Measurements from ENCODE around the gene NUP37.

DNA sequence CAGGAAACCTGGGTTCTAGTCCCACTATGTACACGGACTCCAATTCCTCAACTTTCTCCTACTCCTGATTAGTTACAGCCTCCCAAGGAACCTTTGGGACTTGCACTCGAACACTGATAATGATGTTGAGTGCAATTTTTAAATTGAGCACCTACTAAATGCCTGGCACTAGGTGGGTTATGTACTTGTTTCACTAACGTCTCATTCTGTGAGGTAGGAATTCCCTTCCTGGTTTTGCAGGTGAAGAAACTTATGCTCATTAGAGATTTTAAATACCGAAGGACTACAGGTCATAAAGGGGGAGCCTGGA, 605 bp upstream of the NUP37 start:
- TF ChIP-seq, protein P1, sequence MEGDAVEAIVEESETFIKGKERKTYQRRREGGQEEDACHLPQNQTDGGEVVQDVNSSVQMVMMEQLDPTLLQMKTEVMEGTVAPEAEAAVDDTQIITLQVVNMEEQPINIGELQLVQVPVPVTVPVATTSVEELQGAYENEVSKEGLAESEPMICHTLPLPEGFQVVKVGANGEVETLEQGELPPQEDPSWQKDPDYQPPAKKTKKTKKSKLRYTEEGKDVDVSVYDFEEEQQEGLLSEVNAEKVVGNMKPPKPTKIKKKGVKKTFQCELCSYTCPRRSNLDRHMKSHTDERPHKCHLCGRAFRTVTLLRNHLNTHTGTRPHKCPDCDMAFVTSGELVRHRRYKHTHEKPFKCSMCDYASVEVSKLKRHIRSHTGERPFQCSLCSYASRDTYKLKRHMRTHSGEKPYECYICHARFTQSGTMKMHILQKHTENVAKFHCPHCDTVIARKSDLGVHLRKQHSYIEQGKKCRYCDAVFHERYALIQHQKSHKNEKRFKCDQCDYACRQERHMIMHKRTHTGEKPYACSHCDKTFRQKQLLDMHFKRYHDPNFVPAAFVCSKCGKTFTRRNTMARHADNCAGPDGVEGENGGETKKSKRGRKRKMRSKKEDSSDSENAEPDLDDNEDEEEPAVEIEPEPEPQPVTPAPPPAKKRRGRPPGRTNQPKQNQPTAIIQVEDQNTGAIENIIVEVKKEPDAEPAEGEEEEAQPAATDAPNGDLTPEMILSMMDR (conservative IDR thresholded peaks at IDR 0.05): no peak
- no peak for TF ChIP-seq EZH2 (IDR thresholded peaks at IDR 0.05; ENCODE audit: low read depth)

All from PC-9 (cell line).